Muscle layer of colon (tissue), 2 donors: Measurements from ENCODE around the gene SORT1.

Experiments used
- H3K27ac ChIP-seq: one replicate; pipeline ENCODE4 v1.7.0; 2013; ENCODE audit warnings: low read depth, mild to moderate bottlenecking, low read length, moderate library complexity
- H3K27me3 ChIP-seq, 2 donors: one replicate each; pipeline ENCODE4 v1.7.0; 2013; ENCODE audit warnings: low read length in 2 of 2, mild to moderate bottlenecking in 2 of 2; ENCODE audit not compliant: insufficient read depth in 2 of 2, control insufficient read depth in 1 of 2
- H3K36me3 ChIP-seq: one replicate; pipeline ENCODE4 v1.7.0; 2013; ENCODE audit warnings: mild to moderate bottlenecking, low read length; ENCODE audit not compliant: insufficient read depth
- H3K4me1 ChIP-seq: one replicate; pipeline ENCODE4 v1.7.0; 2013; ENCODE audit warnings: mild to moderate bottlenecking, low read length; ENCODE audit not compliant: insufficient read depth
- H3K4me3 ChIP-seq, 2 donors: one replicate each; pipeline ENCODE4 v1.7.0; 2013; ENCODE audit warnings: low read length in 2 of 2, low read depth in 1 of 2, mild to moderate bottlenecking in 1 of 2, moderate library complexity in 1 of 2
- H3K9ac ChIP-seq: one replicate; pipeline ENCODE4 v1.7.0; 2013; ENCODE audit warnings: low read length
- H3K9me3 ChIP-seq: one replicate; pipeline ENCODE4 v1.7.0; 2013; ENCODE audit warnings: mild to moderate bottlenecking, low read length
- donor health status: abdominal sarcoma.
- donor health status: Adenocarcinoma of cecum.

SORT1 gene

DNA sequence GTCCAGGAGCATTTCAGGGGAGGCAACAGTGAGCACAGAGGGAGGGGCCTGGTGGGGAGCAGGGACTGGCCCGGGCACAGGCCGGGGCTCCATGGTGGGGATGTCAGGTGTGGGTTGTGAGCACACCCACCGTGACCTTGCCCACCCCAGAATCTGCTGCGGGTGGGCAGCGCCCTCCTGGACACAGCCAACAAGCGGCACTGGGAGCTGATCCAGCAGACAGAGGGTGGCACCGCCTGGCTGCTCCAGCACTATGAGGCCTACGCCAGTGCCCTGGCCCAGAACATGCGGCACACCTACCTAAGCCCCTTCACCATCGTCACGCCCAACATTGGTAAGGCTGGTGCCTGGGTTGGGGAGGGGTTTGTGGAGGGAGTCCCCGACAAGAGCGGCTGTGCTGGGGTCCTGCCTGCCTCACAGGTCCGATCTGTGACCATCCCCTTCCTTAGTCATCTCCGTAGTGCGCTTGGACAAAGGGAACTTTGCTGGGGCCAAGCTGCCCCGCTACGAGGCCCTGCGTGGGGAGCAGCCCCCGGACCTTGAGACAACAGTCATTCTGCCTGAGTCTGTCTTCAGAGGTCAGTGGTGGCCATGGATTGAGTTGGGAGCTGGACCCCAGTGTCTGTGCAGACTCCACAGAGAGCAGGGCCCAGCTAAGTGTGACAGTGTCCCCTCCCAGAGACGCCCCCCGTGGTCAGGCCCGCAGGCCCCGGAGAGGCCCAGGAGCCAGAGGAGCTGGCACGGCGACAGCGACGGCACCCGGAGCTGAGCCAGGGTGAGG, 129.1 kb downstream of the SORT1 start:
- H3K4me1 ChIP-seq: no peaks in the 10 kb centered on the region
- no peaks in the 10 kb centered on the region for H3K27me3 ChIP-seq
- H3K4me3 ChIP-seq: no peak overlapping the region
- no peaks in the 10 kb centered on the region for H3K9me3 ChIP-seq
- H3K27ac ChIP-seq: no peak overlapping the region
- H3K36me3 ChIP-seq: peaks cover 6% of the 10 kb centered on the region
- no peak overlapping the region for H3K9ac ChIP-seq

DNA sequence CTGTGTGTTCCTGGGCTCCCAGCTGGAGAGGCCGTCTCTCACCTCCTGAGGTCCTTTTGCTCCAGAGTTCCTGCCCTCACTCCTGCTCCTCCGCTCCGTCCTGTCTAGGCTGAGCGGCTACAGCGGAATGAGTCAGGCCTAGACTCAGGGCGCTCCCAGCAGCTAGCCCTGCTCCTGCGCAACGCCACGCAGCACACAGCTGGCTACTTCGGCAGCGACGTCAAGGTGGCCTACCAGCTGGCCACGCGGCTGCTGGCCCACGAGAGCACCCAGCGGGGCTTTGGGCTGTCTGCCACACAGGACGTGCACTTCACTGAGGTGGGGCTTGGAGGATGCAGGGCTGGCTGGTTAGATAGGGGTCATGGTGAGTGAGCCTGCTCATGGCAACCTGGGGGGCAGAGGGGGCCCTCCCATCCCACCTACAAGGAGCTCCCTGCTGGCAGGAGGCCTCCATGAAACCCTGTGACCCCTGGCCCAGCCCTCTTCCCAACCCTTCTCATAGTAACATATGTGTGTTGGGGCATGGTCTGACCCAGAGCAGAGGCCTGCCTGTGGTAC, 129.9 kb downstream of the SORT1 start:
- Histone ChIP-seq H3K27me3 (no peaks in the 10 kb centered on the region), H3K9me3 (no peaks in the 10 kb centered on the region), H3K36me3 (peaks cover 6% of the 10 kb centered on the region), H3K27ac (no peak overlapping the region), H3K4me1 (no peaks in the 10 kb centered on the region), H3K4me3 (no peak overlapping the region), H3K9ac (no peak overlapping the region)

DNA sequence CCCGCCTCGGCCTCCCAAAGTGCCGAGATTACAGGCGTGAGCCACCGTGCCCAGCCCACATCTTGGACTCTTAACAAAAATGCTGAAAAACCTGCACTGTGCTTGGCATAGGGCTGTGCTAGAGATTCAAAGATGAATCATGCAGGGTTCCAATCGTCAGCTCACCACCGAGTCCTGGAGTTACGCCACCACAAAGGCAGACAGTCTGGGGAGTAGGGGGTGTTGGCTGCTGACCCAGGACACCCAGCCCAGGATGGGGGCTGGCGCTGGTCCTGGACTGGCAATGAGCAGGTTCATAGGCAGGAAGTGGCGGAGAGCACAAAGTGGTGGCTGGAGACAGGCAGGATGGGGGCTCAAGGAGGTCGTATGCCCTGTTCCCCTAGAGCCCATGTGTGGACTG, 130.8 kb downstream of the SORT1 start:
- Histone ChIP-seq H3K27ac (no peak overlapping the region), H3K36me3 (peaks cover 6% of the 10 kb centered on the region), H3K9ac (no peak overlapping the region), H3K4me1 (no peaks in the 10 kb centered on the region), H3K27me3 (no peaks in the 10 kb centered on the region), H3K9me3 (no peaks in the 10 kb centered on the region), H3K4me3 (no peak overlapping the region)

DNA sequence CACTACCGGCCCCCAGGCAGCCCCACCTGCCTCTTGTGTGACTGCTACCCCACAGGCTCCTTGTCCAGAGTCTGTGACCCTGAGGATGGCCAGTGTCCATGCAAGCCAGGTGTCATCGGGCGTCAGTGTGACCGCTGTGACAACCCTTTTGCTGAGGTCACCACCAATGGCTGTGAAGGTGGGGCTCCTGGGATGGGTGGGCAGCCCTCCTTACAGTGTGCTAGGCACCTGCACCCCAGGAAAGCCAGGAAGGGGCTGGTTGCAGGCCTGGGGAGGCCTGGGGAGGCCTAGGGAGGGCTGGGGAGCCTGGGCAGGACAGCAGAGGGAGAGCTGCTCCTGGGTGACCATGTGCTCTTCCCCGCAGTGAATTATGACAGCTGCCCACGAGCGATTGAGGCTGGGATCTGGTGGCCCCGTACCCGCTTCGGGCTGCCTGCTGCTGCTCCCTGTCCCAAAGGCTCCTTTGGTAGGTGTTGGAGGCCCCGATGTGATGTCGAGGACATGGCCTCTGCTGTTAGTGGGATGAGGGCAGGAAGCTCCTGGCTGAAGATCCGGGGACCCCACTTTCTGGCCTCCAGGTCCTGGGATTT, 131.9 kb downstream of the SORT1 start:
- H3K27ac ChIP-seq: no peak overlapping the region
- no peak overlapping the region for H3K9ac ChIP-seq
- no peak overlapping the region for H3K4me3 ChIP-seq
- H3K27me3 ChIP-seq: no peaks in the 10 kb centered on the region
- H3K4me1 ChIP-seq: no peaks in the 10 kb centered on the region
- H3K36me3 ChIP-seq: peaks cover 6% of the 10 kb centered on the region
- no peaks in the 10 kb centered on the region for H3K9me3 ChIP-seq

DNA sequence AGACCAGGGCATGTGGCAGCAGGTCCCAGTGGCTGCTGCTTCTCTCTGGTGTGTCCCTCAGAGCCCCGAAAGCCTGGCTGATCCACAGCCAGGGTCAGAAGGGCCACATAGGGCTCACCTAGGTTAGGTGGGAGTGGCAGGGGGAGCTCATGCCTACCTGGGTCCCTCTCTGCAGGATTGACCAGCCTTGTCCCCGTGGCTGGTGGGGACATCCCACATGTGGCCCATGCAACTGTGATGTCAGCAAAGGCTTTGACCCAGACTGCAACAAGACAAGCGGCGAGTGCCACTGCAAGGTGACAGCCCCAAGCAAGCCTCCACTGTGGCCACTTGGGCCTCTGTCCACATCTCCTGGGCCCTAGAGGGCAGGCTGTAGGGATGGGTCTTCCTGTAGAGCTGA, 132.7 kb downstream of the SORT1 start:
- no peaks in the 10 kb centered on the region for H3K9me3 ChIP-seq
- peaks cover 6% of the 10 kb centered on the region for H3K36me3 ChIP-seq
- H3K27ac ChIP-seq: no peak overlapping the region
- H3K4me1 ChIP-seq: no peaks in the 10 kb centered on the region
- no peak overlapping the region for H3K9ac ChIP-seq
- no peaks in the 10 kb centered on the region for H3K27me3 ChIP-seq
- no peak overlapping the region for H3K4me3 ChIP-seq

DNA sequence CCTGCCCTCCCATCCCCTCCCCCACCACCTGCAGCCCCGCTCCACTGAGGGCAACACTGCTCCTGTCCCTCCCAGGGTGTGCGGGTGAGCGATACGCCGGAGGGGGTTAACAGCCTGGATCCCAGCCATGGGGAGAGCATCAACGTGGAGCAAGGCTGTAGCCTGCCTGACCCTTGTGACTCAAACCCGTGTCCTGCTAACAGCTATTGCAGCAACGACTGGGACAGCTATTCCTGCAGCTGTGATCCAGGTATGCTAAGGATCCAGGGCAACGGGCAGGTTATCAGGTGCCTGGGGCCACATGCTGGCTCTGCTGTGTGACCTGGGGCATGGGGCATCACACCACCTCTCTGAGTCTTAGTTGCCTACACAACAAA, 133.4 kb downstream of the SORT1 start:
- no peaks in the 10 kb centered on the region for H3K27me3 ChIP-seq
- H3K4me3 ChIP-seq: no peak overlapping the region
- no peaks in the 10 kb centered on the region for H3K4me1 ChIP-seq
- no peak overlapping the region for H3K9ac ChIP-seq
- no peak overlapping the region for H3K27ac ChIP-seq
- H3K9me3 ChIP-seq: no peaks in the 10 kb centered on the region
- H3K36me3 ChIP-seq: peaks cover 6% of the 10 kb centered on the region

DNA sequence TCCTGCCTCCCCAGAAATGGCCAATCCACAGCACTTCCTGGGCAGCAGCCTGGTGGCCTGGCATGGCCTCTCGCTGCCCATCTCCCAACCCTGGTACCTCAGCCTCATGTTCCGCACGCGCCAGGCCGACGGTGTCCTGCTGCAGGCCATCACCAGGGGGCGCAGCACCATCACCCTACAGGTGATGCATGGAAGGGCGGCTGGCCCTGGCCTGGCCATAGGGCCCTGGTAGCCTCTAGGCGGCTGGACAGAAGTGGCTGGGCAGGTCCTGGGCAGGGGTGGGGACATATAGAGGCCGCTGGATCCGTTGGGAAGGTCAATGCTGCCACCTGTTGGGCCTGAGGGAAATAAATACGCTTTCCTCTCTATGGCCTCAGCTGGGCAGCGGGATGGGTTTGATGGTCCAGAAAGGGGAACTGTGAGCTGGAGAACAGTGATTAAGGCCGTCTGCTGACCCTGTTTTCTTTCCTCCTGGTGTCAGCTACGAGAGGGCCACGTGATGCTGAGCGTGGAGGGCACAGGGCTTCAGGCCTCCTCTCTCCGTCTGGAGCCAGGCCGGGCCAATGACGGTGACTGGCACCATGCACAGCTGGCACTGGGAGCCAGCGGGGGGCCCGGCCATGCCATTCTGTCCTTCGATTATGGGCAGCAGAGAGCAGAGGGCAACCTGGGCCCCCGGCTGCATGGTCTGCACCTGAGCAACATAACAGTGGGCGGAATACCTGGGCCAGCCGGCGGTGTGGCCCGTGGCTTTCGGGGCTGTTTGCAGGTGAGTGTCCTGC, 133.9 kb downstream of the SORT1 start:
- no peak overlapping the region for H3K4me3 ChIP-seq
- H3K9ac ChIP-seq: no peak overlapping the region
- H3K36me3 ChIP-seq: peaks cover 6% of the 10 kb centered on the region
- H3K27ac ChIP-seq: no peak overlapping the region
- no peaks in the 10 kb centered on the region for H3K9me3 ChIP-seq
- H3K27me3 ChIP-seq: no peaks in the 10 kb centered on the region
- no peaks in the 10 kb centered on the region for H3K4me1 ChIP-seq

DNA sequence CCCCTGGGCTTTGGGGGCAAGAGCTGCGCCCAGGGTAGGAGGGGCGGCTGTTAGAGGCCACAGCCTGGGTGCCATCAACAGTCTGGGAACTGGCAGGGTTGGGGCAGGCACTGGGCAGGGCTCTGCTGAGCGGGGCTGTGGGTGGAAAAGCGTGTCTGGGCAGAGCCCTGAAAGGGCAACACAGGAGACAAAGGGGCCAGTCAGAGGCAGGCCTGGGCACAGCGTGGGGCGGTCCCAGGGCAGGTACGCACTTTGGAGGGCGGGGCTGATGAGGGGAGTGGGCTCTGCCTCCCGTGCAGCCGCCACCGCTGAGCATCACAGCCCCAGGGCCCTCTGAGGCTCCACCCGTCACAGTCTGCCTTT, 134.5 kb downstream of the SORT1 start:
- no peak overlapping the region for H3K9ac ChIP-seq
- no peak overlapping the region for H3K27ac ChIP-seq

DNA sequence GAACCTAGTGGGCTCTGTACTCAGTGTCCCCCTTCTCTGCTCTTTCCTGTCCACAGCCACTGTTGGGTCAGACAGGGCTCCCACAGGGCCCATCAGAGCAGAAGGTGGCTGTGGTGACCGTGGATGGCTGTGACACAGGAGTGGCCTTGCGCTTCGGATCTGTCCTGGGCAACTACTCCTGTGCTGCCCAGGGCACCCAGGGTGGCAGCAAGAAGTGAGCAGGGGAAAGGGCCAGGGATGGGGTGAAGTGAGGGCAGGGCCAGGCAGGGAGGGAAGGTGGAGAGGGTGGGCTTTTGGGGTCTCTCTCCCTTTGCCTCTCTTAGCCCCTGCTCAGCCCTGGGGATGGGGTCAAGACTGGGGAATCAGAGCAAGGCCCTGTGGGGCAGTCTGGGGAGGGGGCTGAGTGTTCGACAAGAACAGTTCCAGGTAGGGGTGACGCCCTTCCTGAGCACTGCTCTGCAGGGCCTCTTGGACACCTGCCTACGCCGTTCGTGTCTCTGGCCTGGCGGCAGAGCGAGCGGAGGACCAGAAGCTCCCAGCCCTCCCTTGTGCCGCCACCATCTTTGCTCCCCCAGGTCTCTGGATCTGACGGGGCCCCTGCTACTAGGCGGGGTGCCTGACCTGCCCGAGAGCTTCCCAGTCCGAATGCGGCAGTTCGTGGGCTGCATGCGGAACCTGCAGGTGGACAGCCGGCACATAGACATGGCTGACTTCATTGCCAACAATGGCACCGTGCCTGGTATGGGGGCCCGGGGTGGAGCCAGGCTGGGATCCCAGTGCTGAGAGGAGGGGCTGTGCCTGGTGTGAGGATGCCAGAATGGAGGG, 135.3 kb downstream of the SORT1 start:
- Histone ChIP-seq H3K4me3 (no peak overlapping the region), H3K9me3 (no peaks in the 10 kb centered on the region), H3K27me3 (no peaks in the 10 kb centered on the region), H3K27ac (no peak overlapping the region), H3K4me1 (no peaks in the 10 kb centered on the region), H3K9ac (no peak overlapping the region), H3K36me3 (peaks cover 6% of the 10 kb centered on the region)

More for the DNA sequence above, 134.5 kb downstream of the SORT1 start:
- H3K4me3 ChIP-seq: no peak overlapping the region
- H3K9me3 ChIP-seq: no peaks in the 10 kb centered on the region
- H3K4me1 ChIP-seq: no peaks in the 10 kb centered on the region
- H3K36me3 ChIP-seq: peaks cover 6% of the 10 kb centered on the region
- H3K27me3 ChIP-seq: no peaks in the 10 kb centered on the region

DNA sequence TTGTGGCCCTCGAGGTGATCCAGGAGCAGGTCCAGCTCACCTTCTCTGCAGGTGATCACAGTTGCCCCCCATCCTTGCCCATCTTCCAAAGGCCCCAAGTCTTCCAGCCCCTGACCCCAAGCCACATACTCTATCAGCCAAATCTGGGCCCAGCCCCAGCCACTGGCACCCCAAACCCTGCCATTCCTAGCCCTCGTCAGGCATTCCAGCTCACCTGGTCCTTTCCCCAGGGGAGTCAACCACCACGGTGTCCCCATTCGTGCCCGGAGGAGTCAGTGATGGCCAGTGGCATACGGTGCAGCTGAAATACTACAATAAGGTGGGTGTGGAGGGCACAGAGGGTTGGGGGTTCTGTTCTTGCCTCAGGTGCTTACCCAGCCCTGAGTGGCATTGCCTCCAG, 136.1 kb downstream of the SORT1 start:
- no peak overlapping the region for H3K27ac ChIP-seq
- H3K27me3 ChIP-seq: no peaks in the 10 kb centered on the region
- no peak overlapping the region for H3K4me3 ChIP-seq
- H3K36me3 ChIP-seq: peaks cover 6% of the 10 kb centered on the region
- H3K4me1 ChIP-seq: no peaks in the 10 kb centered on the region
- no peaks in the 10 kb centered on the region for H3K9me3 ChIP-seq
- H3K9ac ChIP-seq: no peak overlapping the region

DNA sequence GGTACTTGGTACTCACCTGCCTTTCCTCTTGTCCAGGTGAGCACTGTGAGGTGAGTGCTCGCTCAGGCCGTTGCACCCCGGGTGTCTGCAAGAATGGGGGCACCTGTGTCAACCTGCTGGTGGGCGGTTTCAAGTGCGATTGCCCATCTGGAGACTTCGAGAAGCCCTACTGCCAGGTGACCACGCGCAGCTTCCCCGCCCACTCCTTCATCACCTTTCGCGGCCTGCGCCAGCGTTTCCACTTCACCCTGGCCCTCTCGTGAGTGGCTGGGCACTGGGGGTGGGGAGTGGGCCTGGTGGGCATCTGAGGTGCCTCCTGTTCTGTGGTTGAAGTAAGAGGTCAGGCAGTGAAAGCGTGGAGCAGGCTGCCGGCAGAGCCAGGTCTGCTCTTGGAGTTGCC, 136.7 kb downstream of the SORT1 start:
- Histone ChIP-seq H3K9ac (no peak overlapping the region), H3K9me3 (no peaks in the 10 kb centered on the region), H3K4me3 (no peak overlapping the region), H3K27ac (no peak overlapping the region), H3K36me3 (peaks cover 6% of the 10 kb centered on the region), H3K4me1 (no peaks in the 10 kb centered on the region), H3K27me3 (no peaks in the 10 kb centered on the region)
